Measurements from ENCODE around the gene PTGR1.

PTGR1 gene

DNA sequence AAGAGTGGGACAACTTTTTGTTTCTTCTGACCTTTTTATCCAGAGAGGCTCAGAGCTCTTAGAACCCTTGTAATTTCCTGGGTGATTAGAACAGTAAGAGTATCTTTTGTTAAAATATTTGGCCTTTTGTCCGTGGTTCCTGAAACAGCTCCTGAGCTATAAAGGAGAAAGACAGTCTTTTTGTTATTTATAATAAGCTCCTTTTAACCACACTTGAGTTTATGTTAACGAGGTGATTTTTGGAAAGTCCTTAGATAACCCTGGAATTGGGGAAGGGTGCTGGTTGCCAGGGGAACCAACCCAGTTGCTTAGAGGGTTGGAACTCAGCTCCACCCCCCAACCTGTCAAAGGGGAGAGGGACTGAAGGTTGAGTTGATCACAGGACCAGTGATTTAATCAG is 69.7 kb downstream of the PTGR1 start:
- TF ChIP-seq CTCF (IDR thresholded peaks at IDR 0.05): no peak

GRCh38 chr9:111527347-111527746 is 72.1 kb downstream of the PTGR1 start:
- no peak for TF ChIP-seq CTCF (IDR thresholded peaks at IDR 0.05)
- no peak overlapping the region for H3K4me3 ChIP-seq (ENCODE audit: low read depth in 1 of 2, low read length in 1 of 2)

More for the DNA sequence above, 69.7 kb downstream of the PTGR1 start:
- peaks cover 11 to 15% of the 10 kb centered on the region in 2 experiments for H3K4me1 ChIP-seq (ENCODE audit: control insufficient read depth in 1 of 2, insufficient read depth in 1 of 2, low read depth in 1 of 2, low read length in 1 of 2)
- no peak overlapping the region for H3K27ac ChIP-seq
- no peaks in the 10 kb centered on the region for H3K9me3 ChIP-seq
- peaks cover 29% of the 10 kb centered on the region for H3K27me3 ChIP-seq
- H3K36me3 ChIP-seq: no peaks in the 10 kb centered on the region
- H3K4me3 ChIP-seq (ENCODE audit: low read depth in 1 of 2, low read length in 1 of 2): no peak overlapping the region

GRCh38 chr9:111525056-111525977 is 74.1 kb downstream of the PTGR1 start, which contains the start of gene ZNF483:
Gene ZNF483 (plus strand): TSS chr9:111525179. CDS start chr9:111527396, 2,217 bp downstream.
- peak within 1 kb of the TSS; percentile 32 to 52 for H3K4me3 ChIP-seq (ENCODE audit: low read depth in 1 of 2, low read length in 1 of 2)
- no peak for TF ChIP-seq CTCF (IDR thresholded peaks at IDR 0.05)
- H3K9me3 ChIP-seq: no peaks in the 10 kb centered on the region
- peaks cover 12 to 17% of the 10 kb centered on the region in 2 experiments for H3K4me1 ChIP-seq (ENCODE audit: control insufficient read depth in 1 of 2, insufficient read depth in 1 of 2, low read depth in 1 of 2, low read length in 1 of 2)
- H3K36me3 ChIP-seq: no peaks in the 10 kb centered on the region
- no peak within 1 kb of the TSS for H3K27ac ChIP-seq
- H3K27me3 ChIP-seq: peaks cover 47% of the 10 kb centered on the region

More at GRCh38 chr9:111527347-111527746, 72.1 kb downstream of the PTGR1 start:
- H3K27ac ChIP-seq: no peak overlapping the region
- peaks cover 12 to 17% of the 10 kb centered on the region in 2 experiments for H3K4me1 ChIP-seq (ENCODE audit: control insufficient read depth in 1 of 2, insufficient read depth in 1 of 2, low read depth in 1 of 2, low read length in 1 of 2)
- H3K36me3 ChIP-seq: no peaks in the 10 kb centered on the region
- H3K27me3 ChIP-seq: peaks cover 47% of the 10 kb centered on the region
- H3K9me3 ChIP-seq: no peaks in the 10 kb centered on the region

DNA sequence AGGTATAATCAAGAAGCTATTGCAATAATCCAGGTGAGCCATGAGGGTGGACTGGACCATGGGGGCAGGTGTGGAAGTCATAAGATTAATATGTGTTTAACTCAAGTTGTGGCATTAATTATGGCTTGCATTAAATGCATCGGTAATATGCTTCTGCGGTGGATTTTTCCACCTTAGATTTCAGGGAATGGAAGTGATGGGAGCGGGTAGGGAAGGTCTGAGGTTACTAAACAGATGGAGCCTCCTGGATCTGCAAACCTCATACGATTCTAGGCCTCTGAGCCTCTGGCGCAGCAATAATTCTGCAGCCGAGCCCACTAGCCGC is 74.8 kb downstream of the PTGR1 start:
- Histone ChIP-seq H3K4me3 (ENCODE audit: low read depth in 1 of 2, low read length in 1 of 2) (peak overlapping the region; percentile 32 to 52), H3K27ac (no peak overlapping the region), H3K36me3 (no peaks in the 10 kb centered on the region), H3K27me3 (peaks cover 47% of the 10 kb centered on the region), H3K9me3 (no peaks in the 10 kb centered on the region), H3K4me1 (ENCODE audit: control insufficient read depth in 1 of 2, insufficient read depth in 1 of 2, low read depth in 1 of 2, low read length in 1 of 2) (peaks cover 12 to 17% of the 10 kb centered on the region in 2 experiments)
- TF ChIP-seq CTCF (IDR thresholded peaks at IDR 0.05): no peak

- no peak overlapping the region for H3K27ac ChIP-seq
- no peaks in the 10 kb centered on the region for H3K36me3 ChIP-seq
- H3K9me3 ChIP-seq: no peaks in the 10 kb centered on the region
- no peaks in the 10 kb centered on the region for H3K4me1 ChIP-seq (ENCODE audit: control insufficient read depth in 1 of 2, insufficient read depth in 1 of 2, low read depth in 1 of 2, low read length in 1 of 2)
- TF ChIP-seq CTCF (IDR thresholded peaks at IDR 0.05): no peak
- peaks cover 9% of the 10 kb centered on the region for H3K27me3 ChIP-seq
- H3K4me3 ChIP-seq (ENCODE audit: low read depth in 1 of 2, low read length in 1 of 2): no peak overlapping the region
These were observed 83.4 kb downstream of the PTGR1 start for GRCh38 chr9:111516061-111516465.

Data from neutrophil (primary cell).